Hypothalamus (tissue), 51 donors: ENCODE measurements around the gene CDKL1.
"Not testable (repeated sequence)": the region's sequence is repeated elsewhere in the genome, so short reads cannot be mapped to it uniquely, and the experiment has no call there.

ENCODE experiments used
- DNase-seq, 51 donors: peaks; one replicate each; lab custom pipeline; 2025; lab: John Stamatoyannopoulos, UW

Gene CDKL1

DNA sequence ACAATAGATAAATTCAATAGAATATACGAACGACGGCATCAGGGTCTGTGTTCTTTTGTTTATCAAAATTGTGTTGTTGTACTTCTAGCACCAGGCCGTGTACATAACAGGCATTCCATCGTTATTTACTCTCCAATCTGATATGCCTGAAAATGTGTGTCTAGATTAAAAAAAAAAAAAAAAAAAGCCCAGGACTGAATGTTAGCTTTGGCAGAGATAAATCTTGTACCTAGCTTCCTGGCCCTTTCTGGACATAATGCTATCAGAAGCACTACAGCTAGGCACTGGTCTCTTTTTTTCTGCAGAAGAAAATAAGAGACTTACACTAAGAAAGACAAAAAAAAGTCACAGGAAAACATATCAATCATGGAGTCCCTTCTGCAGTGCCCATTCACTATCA, 37.0 kb downstream of the CDKL1 start:
- DNase-seq, result no peak

DNA sequence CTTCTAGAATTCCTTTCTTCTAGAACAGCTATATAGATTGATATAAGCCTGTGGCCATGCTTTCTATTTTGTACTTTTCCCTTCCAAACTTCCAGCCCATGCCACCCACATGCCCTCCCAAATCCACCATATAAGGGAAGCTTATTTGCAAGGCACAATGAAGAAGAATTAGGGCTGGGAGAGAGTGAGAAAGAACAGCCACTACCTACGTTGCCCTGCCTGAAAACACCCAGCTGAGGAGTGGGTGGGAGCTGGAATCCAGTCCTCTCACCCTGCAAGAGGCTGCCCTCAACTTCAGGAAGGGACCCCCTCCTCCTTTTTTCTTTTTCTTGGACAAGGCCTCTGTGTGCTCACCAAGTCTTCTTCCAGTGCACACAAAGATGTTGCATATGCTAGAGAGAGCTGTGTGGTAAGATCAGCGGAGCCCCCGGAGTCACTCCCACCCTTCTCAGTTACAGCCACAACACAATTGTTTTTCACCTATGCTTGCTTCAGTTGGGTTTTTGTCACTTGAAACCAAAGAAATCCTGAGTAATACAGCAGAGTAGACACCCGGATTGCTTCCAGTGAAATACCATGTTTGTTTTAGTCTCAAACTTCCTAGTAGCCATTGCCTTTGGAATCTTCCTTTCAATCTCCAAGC, 38.8 kb downstream of the CDKL1 start:
- peak in 1 of 51 donors; percentile 48 for DNase-seq

DNA sequence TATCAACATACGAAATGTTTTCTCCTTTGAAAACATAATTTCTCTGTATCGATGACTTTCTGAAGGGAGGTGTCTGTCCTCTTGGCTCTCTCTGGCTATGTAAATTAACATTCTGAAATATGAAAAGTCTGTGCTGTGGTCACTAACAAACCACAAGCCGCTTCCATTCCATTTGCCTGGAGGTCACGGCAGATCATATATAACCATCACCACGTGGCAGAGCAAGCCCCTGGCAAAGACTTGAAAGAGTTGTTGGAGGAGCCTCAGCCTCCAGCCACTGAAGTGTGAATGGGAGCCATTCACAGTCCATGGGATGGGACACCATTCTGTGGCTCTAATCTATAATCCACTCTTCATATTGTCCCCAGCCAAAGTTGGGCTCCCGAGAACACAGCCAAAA, 39.6 kb downstream of the CDKL1 start:
- DNase-seq, result no peak

DNA sequence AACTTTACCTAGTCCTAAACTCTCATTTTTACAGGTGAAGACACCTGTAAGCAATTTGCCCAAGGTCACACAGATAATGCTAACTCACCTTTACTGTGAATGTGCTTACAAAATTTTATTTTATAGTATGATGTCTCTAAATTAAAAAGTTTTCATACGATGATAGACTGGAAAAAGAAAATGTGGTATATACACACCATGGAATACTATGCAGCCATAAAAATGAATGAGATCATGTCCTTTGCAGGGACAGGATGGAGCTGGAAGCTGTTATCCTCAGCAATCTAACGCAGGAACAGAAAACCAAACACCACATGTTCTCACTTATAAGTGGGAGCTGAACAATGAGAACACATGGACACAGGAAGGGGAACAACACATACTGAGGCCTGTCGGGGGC, 40.4 kb downstream of the CDKL1 start:
- DNase-seq, result not testable (repeated sequence)

DNA sequence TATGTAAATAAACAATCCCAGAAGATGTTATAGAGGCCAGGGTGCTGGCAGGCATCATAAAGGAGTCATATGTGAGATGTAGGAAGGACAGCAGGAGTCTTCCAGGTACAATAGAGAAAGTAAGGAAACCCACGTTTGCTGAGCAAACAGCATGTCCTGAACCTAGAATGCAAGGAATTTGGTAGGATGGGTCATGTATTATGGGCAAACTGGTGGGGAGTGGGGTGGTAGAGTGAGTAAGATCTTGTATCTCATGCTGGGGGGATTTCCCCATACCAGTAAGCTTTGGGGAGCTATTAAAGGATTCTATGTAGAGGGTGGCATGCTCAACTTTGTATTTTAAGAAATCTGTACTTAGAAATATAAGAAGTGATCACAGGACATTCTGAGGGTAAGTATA, 41.0 kb downstream of the CDKL1 start:
- no peak for DNase-seq

DNA sequence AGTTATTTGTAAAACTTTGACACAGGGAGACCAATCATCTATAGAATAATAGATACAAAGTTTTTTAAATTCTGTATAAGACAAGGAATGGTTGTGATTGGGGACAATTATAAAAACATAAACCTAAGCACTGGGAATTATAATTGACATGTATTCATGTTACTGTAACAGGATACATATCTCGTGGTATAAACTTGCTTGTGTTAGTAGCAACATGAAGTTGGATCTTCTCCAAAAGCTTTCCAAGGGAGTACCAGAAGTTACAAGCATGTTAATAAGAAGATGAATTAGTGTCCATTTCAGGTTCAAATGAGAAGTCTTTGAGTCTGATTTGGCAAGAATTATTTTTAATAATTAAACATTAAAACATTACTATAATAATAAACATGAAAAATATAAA, 42.2 kb downstream of the CDKL1 start:
- no peak for DNase-seq

DNA sequence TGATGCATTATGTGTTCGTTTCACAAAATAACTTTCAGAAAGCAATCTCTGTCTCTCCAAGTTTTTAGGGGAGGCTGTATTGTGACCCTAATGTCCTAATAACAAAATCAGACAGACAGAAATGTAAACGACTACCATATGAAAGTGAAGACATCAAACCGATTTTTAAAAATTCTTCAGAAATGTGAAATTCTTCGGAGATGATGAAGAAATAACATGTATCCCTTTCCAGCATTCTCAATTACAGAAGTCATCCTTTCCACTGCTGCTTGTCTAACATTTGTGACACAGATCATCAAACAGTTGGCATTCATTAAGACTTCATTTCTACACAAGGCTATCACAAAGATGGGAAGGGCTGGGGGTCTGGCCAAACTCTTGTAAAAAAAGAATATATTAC, 43.6 kb downstream of the CDKL1 start:
- no peak for DNase-seq

DNA sequence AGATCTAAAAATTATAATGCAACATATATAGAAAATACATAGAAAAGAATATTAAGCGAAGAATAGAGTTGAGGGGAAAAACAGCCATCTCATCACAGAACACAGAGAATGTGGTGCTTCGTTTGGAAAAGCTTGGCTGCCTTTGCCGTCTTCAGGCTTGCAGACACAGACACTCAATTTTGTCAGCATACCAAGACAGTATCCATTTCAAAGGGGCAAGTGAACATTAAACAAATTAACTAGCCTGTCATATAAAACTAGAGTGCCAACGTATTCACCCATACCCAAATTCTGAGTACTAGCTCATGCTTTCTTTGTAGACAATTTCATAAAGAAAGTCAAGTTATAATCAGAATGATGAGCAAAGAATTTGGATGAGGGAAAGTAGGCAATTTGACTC, 44.1 kb downstream of the CDKL1 start:
- no peak for DNase-seq

DNA sequence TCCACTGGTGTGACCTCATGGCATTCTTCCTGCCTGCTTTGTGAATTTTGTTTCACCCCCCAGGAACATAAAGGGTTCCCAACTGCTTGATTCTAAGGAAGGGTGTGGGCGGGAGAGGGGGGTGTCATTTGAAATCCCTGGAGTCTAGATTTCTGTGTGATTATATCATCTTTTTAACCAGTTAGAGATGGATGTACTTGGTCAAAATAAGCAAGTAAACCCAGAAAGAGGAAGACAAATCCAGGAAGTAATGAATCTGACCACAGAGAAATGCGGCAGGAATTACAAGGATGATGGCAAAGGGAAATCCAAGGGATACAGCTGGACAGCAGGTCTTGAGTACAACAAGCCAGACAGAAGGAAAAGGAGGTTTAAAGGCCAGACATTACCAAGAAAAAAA, 45.7 kb downstream of the CDKL1 start:
- no peak for DNase-seq

DNA sequence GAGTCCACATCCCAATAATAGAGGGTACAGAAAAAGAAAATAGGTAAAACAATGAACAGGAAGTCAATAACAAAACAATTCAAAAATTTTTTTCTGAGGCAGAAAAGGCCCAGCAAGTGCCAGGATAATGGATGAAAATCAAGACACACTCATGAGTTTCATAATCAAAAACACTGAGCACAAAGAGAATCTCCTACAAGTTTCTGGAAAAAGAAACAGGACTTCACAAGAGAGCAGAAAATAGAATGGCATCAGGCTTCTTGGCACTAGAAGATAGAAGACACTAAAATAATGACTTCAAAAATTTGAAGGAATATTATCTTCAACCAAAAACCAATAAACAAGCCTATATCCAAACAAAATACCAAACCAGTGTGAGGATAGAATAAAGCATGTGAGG, 47.7 kb downstream of the CDKL1 start:
- DNase-seq, result no peak

DNA sequence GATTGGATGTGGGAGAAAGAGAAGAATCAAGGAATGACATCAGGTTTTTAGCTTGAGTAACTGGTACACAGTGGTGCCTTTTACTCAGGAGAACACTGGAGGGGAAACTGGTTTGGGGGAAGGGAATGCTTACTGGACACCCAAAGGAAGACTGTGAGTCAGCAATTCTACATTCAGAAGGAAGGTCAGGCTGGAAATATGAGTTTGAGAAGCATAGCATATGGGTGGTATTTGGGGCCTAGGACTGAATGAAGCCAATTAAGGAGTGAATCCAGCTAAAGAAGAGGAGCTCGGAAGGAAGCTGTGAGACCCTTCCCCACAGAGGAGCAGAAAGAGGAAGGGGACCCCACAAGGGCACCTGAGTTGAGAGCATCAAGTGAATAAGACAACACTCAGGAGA, 49.2 kb downstream of the CDKL1 start:
- no peak for DNase-seq

DNA sequence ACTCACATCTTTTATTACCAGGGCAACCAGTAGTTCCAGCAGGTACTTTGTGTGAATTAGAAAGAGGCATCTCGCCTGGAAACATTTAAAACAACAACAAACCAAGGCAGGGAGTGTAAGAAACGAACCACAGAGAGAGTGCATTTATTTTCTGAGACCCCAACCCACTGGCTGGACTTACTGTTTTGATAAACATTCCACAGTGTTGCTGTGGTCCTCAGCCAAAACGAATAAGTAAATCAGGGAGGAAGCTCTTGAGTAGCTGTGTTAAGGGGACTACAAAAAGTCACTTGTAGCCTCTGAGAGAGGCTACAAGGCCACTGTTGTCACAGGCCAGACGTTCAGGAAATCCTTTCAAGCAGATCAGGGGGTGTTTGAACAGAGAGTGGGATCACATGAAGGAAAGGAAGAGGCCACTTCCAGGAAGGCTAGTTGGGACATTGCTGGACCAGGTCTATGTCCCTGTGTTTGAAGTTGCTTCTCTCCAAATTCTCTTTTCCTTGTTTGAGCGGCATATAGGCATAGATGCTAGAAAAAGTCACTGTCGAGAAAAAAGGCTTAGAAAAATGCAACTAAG, 50.7 kb downstream of the CDKL1 start:
- peak in 1 of 51 donors; percentile 19 for DNase-seq

DNA sequence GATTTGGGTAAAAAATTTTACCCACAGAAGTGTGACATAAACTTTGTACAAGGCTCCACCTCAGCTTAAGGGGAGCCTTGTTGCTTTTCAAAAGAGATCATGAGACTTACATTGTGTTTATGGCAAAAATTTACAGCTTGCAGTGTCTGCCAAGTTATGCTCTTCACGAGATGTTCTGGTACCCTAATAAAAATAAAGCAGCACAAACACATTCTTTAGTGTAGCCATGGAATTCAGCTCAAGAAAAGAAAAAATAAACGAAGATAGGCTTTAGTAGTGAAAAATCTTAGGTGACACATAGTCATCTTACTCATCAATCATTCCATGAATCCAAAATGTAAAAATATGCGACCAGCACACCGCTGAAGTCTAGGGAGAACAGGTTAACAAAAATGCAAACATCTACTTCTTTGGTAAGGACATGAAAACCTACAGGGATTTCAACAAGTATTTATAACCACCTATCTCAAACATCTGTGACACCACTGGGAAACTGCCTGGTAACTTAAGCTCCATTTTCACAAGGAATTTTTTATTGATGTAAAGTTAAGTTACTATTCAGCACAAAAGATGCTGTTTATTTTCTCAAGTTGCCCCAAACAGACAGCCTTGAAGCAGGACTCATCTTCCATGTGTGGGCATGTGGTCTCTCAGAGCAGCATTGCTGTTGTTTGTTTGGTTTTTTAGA, 51.7 kb downstream of the CDKL1 start:
- DNase-seq, result no peak

DNA sequence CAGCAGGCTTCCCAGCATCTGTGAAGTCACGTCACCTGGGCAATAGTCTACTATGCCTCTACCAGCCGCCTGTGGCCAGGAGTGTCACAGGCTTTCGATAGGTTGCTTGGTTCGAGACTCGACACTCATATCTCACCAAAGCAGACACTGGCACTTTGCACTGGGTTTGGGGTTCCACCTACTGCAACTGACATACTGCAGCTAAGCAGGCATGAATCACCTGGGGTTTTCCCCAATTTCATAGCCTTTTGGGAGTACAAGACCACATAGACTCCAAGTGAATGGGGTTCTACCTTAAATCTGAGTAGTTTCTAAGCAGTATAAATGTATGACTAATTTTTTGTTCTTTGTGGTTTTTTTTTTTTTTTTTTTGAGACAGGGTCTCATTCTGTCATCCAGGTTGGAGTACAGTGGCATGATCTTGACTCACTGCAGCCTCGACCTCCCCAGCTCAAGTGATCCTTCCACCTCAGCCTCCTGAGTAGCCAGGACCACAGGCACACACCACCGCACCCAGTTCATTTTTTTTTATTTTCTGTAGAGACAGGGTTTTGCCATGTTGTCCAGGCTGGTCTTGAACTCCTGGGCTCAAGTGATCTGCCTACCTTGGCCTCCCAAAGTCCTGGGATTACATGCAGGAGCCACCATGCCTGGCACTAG, 52.4 kb downstream of the CDKL1 start:
- DNase-seq, result no peak

DNA sequence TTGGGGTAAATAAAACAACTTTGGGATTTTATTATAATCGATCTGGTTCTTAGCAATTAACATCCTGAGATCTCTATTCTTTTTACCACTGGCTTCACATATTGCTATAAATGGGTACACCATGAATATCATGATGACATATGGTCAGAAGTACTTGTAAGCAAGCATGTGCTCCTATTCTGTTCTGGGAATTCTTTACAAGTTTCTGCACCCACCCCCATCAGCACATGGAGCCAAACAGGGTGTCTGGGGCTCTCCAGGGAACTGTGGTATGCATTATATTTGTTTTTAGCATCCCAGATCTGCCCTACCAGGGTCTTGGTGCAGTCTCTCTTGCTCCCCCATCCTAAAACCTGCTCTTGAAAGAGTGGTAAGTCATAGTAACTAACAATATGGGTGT, 53.2 kb downstream of the CDKL1 start:
- no peak for DNase-seq

DNA sequence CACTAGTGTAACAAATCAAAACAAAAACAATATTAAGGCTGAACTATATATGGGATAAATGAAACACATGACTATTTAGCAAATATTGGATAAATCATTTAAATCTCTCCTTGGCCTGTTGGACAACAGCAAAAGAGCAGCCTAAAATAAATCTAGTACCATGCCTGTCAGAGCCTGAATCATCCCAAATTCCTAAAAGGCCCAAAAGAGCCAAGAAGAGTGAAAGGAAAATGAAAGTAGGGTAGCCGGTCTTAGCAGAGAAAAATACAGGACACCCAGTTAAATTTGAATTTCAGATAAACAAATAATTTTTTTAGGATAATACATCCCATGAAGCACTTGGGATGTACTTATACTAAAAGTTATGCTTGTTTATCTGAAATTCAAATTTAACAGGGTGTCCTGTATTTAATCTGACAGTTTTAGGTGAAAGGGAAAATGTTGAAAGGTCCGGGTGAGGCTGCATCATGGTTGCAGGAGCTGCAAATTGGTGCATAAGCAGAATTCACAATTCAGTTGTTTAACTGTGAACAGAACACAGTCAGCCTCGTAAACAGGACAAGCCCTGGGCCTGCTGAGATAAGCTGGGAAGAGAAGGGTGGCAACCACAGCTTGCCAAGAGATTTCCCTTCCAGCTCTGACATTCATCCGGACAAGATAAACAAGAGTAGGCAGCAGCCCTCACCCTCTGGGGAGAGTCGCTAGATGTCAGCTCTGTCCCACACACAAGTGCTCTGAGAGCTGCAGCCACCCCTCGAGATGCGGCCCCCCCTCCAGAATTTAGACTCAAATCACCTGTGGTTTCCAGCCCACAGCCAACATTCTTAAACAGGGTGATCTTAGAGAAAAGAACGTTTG, 54.2 kb downstream of the CDKL1 start:
- peak in 43 of 51 donors; percentile 8 to 79 (median 47) for DNase-seq

DNA sequence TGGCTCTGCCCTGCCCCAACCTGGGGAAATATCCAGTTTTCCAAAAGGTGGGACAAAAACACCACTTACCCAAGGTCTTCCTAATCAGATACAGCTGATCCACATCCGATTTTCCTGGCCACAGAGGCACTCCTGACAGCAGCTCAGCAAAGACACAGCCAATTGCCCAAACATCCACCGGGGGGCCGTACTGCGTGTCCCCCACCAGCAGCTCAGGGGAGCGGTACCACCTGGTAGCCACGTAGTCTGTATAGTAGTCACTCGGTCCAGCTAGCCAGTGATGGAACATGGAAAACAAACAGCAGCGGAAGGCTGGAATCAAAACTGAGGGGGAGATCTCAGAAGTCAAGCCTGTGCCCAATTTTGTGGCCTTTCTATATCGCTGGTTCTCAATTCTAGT, 55.7 kb downstream of the CDKL1 start:
- DNase-seq, result no peak

DNA sequence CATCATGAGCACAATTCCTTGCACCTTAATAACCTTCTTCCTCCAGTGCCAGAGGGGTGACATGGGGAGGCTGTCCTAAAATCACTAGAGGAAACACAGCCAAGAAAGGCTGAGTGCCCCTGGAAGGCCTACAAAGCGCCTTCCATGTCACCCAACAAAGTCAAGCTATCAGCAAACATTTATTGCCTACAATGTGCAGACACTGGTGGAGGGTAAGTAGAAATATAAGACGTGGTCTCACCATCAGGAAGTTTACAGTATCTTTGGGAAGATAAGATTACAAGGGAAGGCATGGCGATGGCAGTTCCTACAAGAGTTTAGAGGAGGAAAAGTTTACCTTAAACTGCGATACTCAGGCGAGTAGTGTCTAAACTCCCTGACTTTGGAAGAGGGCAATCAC, 56.6 kb downstream of the CDKL1 start:
- DNase-seq, result no peak

DNA sequence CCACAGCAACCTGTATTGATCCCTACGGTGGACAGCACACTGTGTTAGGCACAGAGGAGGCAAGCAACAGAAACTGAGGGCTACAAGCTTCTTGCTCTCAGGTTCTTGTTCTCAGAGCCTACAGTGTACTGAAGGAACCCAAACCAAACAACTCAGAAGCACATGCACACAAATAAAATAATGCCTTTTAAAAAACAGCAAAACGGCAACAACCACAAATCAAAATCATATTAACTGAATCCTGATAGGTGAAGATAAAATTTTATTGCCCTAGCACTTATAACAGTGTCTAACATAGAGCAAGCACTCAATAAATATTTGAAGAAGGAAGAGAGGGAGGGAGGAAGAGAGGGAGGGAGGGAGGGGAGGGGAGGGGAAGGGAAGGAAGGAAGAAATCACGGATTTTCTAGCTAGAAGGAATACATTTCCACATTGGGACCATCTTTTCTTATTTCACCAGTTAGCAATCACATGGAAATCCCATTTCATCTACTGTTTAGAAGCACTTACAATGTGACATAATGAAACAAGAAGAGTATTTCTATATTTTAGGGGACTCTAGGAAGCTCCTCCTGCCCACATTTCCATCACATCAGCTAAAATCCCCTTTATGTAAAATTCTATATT, 57.4 kb downstream of the CDKL1 start:
- no peak for DNase-seq

DNA sequence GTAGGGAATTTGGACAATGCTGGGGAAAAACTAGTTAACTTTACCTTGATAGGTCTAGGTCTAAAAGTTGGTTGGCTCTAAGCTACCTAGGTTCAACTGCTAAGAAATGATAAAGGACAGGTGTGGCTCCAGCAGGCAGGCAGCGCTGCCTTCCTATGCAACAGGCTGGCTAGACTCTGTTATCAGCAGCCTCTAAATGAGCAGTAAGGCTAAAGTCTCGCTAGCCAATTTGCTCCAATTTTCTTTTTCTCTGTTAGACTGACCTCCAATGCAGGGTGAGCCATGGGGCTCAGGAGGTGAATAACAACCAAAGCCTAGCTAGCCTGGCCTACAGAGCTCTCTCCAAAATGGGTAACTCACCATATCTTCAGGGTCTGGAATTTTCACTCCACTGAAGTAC, 58.1 kb downstream of the CDKL1 start:
- no peak for DNase-seq
